Inflammatory macrophage treated with lipopolysaccharide for 1 hour (primary cell): Measurements from ENCODE around the gene APOF.
"Not testable (repeated sequence)": the region's sequence is repeated elsewhere in the genome, so short reads cannot be mapped to it uniquely, and the experiment has no call there.

ENCODE experiments used
- DNase-seq, 2 donors: peaks; one replicate each; pipeline ENCODE4 v3.0.0-alpha.2; 2020 to 2022

APOF gene

GRCh38 chr12:56366948-56367347 lies 4.3 kb upstream of the APOF start:
- no peak for DNase-seq

GRCh38 chr12:56361487-56362129 lies 1.0 kb downstream of the APOF start:
- no peak for DNase-seq

- DNase-seq: peak; percentile 99 to 100
These were observed 2.5 kb downstream of the APOF start, which contains the start of gene STAT2 for GRCh38 chr12:56359851-56360767. Gene STAT2 (minus strand): TSS chr12:56360107. CDS start chr12:56356571, 3,536 bp downstream.

- DNase-seq: peak; percentile 76 to 78
These were observed 3.7 kb downstream of the APOF start for GRCh38 chr12:56358836-56359532.

- DNase-seq: no peak
These were observed 11.3 kb downstream of the APOF start for GRCh38 chr12:56351325-56351724.

- no peak for DNase-seq
These were observed 12.0 kb downstream of the APOF start for GRCh38 chr12:56350662-56351061.

GRCh38 chr12:56348776-56349175 lies 13.9 kb downstream of the APOF start:
- DNase-seq: no peak

- DNase-seq: not testable (repeated sequence)
These were observed 15.4 kb downstream of the APOF start for GRCh38 chr12:56347255-56347654.

- DNase-seq: no peak
These were observed 16.0 kb downstream of the APOF start for GRCh38 chr12:56346675-56347074.

GRCh38 chr12:56342290-56342689 lies 20.4 kb downstream of the APOF start:
- DNase-seq: not testable (repeated sequence)

GRCh38 chr12:56341616-56342015 lies 21.0 kb downstream of the APOF start:
- no peak for DNase-seq

GRCh38 chr12:56339158-56339422 lies 23.6 kb downstream of the APOF start:
- DNase-seq: no peak

- DNase-seq: peak; percentile 55 to 83
These were observed 24.1 kb downstream of the APOF start, which contains the start of gene IL23A for GRCh38 chr12:56338308-56339157. Gene IL23A (plus strand): TSS chr12:56338884. CDS start chr12:56339045, 161 bp downstream.

- DNase-seq: peak; percentile 98 to 99
These were observed 24.9 kb downstream of the APOF start for GRCh38 chr12:56337753-56338251.

GRCh38 chr12:56336361-56337167 lies 26.1 kb downstream of the APOF start:
- peak; percentile 92 to 99 for DNase-seq

GRCh38 chr12:56335527-56335926 lies 27.1 kb downstream of the APOF start:
- not testable (repeated sequence) for DNase-seq

GRCh38 chr12:56334490-56334793 lies 28.2 kb downstream of the APOF start:
- DNase-seq: no peak

- peak; percentile 98 to 99 for DNase-seq
These were observed 28.8 kb downstream of the APOF start, which contains the start of gene PAN2 for GRCh38 chr12:56333679-56334489. Gene PAN2 (minus strand): TSS chr12:56334000. CDS start chr12:56333094, 906 bp downstream.

GRCh38 chr12:56333197-56333678 lies 29.4 kb downstream of the APOF start:
- DNase-seq: no peak

GRCh38 chr12:56332512-56333196 lies 30.0 kb downstream of the APOF start:
- DNase-seq: no peak
